Activated B cell treated with CpG ODN at 0.5 μM for 24 hours (primary cell): ENCODE measurements around the gene TUBGCP3. TPM values are rescaled to one million over a fixed set of nuclear protein-coding genes. Genes with fewer than 3 reads are reported as not detected.

Experiments used
- ATAC-seq: fragments of 200-7000 bp; cut with Tn5 transposase; one replicate; pipeline ENCODE4 v1.10.0; 2021; ENCODE audit warnings: low read depth, mild to moderate bottlenecking, moderate library complexity
- CTCF ChIA-PET: fragments of 350-600 bp; sonication (Branson Sonifier 250); formaldehyde crosslinking; loops from one replicate; lab custom pipeline; 2021; ENCODE audit warnings: antibody characterized with exemption; lab: Charles Lee
- POLR2A ChIA-PET: fragments of 350-600 bp; sonication (Branson Sonifier 250); formaldehyde crosslinking; loops from one replicate; lab custom pipeline; 2021; ENCODE audit warnings: antibody characterized with exemption; lab: Charles Lee
- DNase-seq: peaks from one replicate; pipeline ENCODE4 v3.0.0; 2022
- H3K27ac Mint-ChIP-seq: one replicate; pipeline ENCODE4 v1.8.0; 2020; ENCODE audit warnings: mixed read lengths
- H3K27me3 Mint-ChIP-seq: one replicate; pipeline ENCODE4 v1.8.0; 2021; ENCODE audit warnings: mixed read lengths
- H3K36me3 Mint-ChIP-seq: one replicate; pipeline ENCODE4 v1.8.0; 2021; ENCODE audit warnings: low read depth, mixed read lengths
- H3K4me1 Mint-ChIP-seq: one replicate; pipeline ENCODE4 v1.8.0; 2021; ENCODE audit warnings: mixed read lengths
- H3K4me3 Mint-ChIP-seq: one replicate; pipeline ENCODE4 v1.8.0; 2020; ENCODE audit warnings: mild to moderate bottlenecking, mixed read lengths
- H3K9me3 Mint-ChIP-seq: one replicate; pipeline ENCODE4 v1.8.0; 2020; ENCODE audit warnings: mixed read lengths
- intact Hi-C: fragments of 100-400 bp; cut with micrococcal nuclease; formaldehyde crosslinking; loops from one replicate; pipeline ENCODE4 v1.15.1; 2024
- total RNA-seq: library from RNA; stranded (reverse); gene quantifications from 2 replicates; pipeline ENCODE4 v1.2.3, GENCODE V29; 2022
- TF ChIP-seq, protein P1 (sequence below): fragments of 200-600 bp; IDR thresholded peaks from one replicate; pipeline ENCODE4 v1.8.0; 2022; ENCODE audit warnings: antibody characterized with exemption, mild to moderate bottlenecking

The TUBGCP3 gene
- total RNA-seq, 1 donor from 2014 or later, result 57.4 TPM

DNA sequence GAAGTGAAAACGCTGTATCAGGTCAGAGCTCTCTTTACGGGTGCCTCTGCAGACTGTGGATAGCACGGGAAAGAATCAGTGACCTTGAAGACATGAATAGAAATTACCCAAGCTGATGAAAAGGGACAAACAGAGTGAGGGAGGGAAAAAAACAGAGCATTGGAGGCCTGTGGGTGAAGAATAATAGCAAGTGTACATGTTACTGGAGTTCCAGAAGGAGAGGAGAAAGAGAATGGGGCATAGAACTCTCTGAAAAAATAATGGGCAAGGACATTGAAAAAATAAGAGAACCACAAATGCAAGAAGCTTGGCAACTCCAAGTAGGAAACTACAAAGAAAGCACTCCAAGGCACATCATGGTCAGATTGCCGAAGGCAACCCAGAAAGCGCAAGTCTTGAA is 125.5 kb downstream of the TUBGCP3 start:
- ATAC-seq (no peak), DNase-seq (no peak)
- H3K27ac Mint-ChIP-seq, result no peak overlapping the region
- peaks cover 24% of the 10 kb centered on the region for H3K9me3 Mint-ChIP-seq
- ChIA-PET CTCF (no interaction called here), POLR2A (no interaction called here)
- no peak overlapping the region for H3K4me3 Mint-ChIP-seq
- H3K4me1 Mint-ChIP-seq, result no peaks in the 10 kb centered on the region
- H3K36me3 Mint-ChIP-seq, result peaks cover 4% of the 10 kb centered on the region
- H3K27me3 Mint-ChIP-seq, result no peaks in the 10 kb centered on the region
- intact Hi-C loops, result no loop called here
- TF ChIP-seq, protein P1, sequence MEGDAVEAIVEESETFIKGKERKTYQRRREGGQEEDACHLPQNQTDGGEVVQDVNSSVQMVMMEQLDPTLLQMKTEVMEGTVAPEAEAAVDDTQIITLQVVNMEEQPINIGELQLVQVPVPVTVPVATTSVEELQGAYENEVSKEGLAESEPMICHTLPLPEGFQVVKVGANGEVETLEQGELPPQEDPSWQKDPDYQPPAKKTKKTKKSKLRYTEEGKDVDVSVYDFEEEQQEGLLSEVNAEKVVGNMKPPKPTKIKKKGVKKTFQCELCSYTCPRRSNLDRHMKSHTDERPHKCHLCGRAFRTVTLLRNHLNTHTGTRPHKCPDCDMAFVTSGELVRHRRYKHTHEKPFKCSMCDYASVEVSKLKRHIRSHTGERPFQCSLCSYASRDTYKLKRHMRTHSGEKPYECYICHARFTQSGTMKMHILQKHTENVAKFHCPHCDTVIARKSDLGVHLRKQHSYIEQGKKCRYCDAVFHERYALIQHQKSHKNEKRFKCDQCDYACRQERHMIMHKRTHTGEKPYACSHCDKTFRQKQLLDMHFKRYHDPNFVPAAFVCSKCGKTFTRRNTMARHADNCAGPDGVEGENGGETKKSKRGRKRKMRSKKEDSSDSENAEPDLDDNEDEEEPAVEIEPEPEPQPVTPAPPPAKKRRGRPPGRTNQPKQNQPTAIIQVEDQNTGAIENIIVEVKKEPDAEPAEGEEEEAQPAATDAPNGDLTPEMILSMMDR, result no peak

DNA sequence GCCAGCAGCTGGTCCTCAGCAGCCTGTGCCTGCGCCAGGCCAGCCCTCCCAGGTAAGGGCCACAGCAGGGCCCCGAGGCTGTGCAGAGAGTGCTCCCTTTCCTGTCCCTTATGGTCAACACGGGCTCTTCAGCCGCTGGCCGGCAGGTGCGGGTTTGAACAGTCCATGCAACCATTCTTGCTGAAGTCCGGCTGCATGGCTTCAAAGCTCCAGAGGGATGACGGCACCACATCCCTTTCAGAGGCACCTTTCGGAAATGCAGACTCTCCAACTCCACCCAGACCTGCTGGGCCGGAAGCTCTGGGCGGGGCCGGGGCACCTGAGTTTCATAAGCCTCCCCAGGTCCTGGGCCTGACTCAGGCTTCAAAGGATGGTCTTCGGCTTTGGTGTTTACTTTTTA is 130.5 kb downstream of the TUBGCP3 start:
- ChIA-PET CTCF (no interaction called here), POLR2A (no interaction called here)
- Mint-ChIP-seq H3K4me1 (no peaks in the 10 kb centered on the region), H3K27me3 (no peaks in the 10 kb centered on the region), H3K27ac (no peak overlapping the region), H3K4me3 (no peak overlapping the region), H3K36me3 (peaks cover 2% of the 10 kb centered on the region), H3K9me3 (peaks cover 26% of the 10 kb centered on the region)
- TF ChIP-seq, protein P1, result no peak
- intact Hi-C loops, result no loop called here
- DNase-seq (no peak), ATAC-seq (no peak)

DNA sequence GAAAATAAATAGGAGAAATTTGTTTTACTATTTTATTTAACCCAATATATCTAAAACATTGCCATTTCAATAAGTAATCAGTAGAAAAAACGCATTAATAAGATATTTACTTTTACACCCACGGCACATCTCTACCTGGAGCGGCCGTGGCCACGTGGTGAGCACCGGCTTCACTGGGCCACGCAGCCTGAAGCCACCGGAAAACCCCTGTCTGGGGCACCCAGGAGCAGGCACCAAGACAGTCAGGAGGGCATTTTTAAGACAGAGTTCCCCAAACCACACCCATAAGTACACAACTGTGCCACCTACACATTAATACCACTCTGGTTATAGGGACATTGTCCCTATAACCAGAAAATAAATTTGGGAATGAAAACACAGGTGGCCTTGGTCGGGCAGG is 130.9 kb downstream of the TUBGCP3 start:
- ChIA-PET POLR2A (no interaction called here), CTCF (no interaction called here)
- H3K4me3 Mint-ChIP-seq, result no peak overlapping the region
- no peak overlapping the region for H3K27ac Mint-ChIP-seq
- intact Hi-C loops, result no loop called here
- no peaks in the 10 kb centered on the region for H3K27me3 Mint-ChIP-seq
- no peaks in the 10 kb centered on the region for H3K36me3 Mint-ChIP-seq
- H3K4me1 Mint-ChIP-seq, result no peaks in the 10 kb centered on the region
- ATAC-seq, result no peak
- no peak for DNase-seq
- H3K9me3 Mint-ChIP-seq, result peaks cover 22% of the 10 kb centered on the region
- TF ChIP-seq, protein P1, result no peak

- Mint-ChIP-seq H3K4me1 (no peaks in the 10 kb centered on the region), H3K4me3 (no peak overlapping the region), H3K9me3 (peaks cover 20% of the 10 kb centered on the region), H3K36me3 (no peaks in the 10 kb centered on the region), H3K27ac (no peak overlapping the region), H3K27me3 (no peaks in the 10 kb centered on the region)
- ChIA-PET POLR2A (no interaction called here), CTCF (no interaction called here)
- intact Hi-C loops, result no loop called here
- no peak for ATAC-seq
- DNase-seq, result no peak
- TF ChIP-seq, protein P1, result no peak
These were observed 131.6 kb downstream of the TUBGCP3 start for GRCh38 chr13:112456138-112457056.

DNA sequence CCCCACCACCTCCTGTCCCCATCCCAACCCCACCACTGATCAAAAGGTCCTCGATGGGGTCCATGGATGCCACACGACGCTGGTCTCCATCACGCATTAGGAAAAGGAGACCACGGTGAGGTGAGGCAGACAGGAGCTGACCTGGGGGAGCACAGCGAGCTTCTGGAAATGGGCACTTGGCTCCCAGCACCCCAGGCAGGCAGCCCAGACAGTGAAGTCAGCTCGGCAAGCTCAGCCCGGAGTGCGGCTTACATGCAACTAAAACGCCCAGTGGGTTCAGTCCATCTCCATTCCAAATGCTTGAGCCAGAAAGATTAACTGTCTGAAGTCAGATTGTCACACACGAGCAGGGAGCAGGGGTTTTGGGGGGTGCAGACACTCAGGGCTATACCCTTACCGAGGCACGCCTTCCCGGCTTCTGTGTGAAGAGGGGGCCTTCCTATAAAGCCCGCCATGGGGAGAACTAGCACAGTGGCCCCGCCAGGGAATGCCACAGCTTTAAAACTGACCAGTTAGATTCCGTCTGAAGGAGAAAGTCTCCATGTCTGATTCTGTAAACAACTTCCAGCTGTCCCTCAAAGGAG is 132.4 kb downstream of the TUBGCP3 start:
- ChIA-PET CTCF (no interaction called here), POLR2A (no interaction called here)
- intact Hi-C loops, result no loop called here
- ATAC-seq (no peak), DNase-seq (no peak)
- TF ChIP-seq, protein P1, result no peak
- Mint-ChIP-seq H3K4me1 (no peaks in the 10 kb centered on the region), H3K36me3 (no peaks in the 10 kb centered on the region), H3K27me3 (no peaks in the 10 kb centered on the region), H3K27ac (no peak overlapping the region), H3K9me3 (peaks cover 20% of the 10 kb centered on the region), H3K4me3 (no peak overlapping the region)
